NT2/D1 (cell line): ENCODE results near the gene PLEKHG4B.

ENCODE experiments used
- DNase-seq: peaks from one replicate; pipeline ENCODE4 v3.0.0-alpha.2; 2011; ENCODE audit warnings: low read depth, low spot score
- H3K27me3 ChIP-seq: 2 replicates; pipeline ENCODE4 v1.6.0; 2011; ENCODE audit warnings: mild to moderate bottlenecking; ENCODE audit not compliant: insufficient read length, insufficient read depth
- H3K36me3 ChIP-seq: 2 replicates; pipeline ENCODE4 v1.6.1; 2011; ENCODE audit warnings: mild to moderate bottlenecking, low read length, mixed read lengths; ENCODE audit not compliant: insufficient read depth, insufficient read length
- H3K4me1 ChIP-seq: 2 replicates; pipeline ENCODE4 v1.5.1; 2011; ENCODE audit not compliant: insufficient read depth, insufficient read length
- H3K4me3 ChIP-seq: 2 replicates; pipeline ENCODE4 v1.5.1; 2011; ENCODE audit warnings: low read depth; ENCODE audit not compliant: insufficient read length
- H3K9ac ChIP-seq: 2 replicates; pipeline ENCODE4 v1.6.0; 2011; ENCODE audit warnings: low read depth; ENCODE audit not compliant: insufficient read length
- H3K9me3 ChIP-seq: 2 replicates; pipeline ENCODE4 v1.5.1; 2011; ENCODE audit warnings: mild to moderate bottlenecking, low read length; ENCODE audit not compliant: insufficient read depth
- SUZ12 ChIP-seq: IDR thresholded peaks from 2 replicates; pipeline ENCODE4 v1.6.1; 2011; ENCODE audit not compliant: insufficient read length, insufficient read depth; ENCODE audit errors: extremely low read depth
- YY1 ChIP-seq: IDR thresholded peaks from 2 replicates; pipeline ENCODE4 v1.6.1; 2011; ENCODE audit not compliant: insufficient read length, insufficient read depth
- ZNF274 ChIP-seq: IDR thresholded peaks from 2 replicates; pipeline ENCODE4 v1.6.1; 2011; ENCODE audit warnings: mild to moderate bottlenecking, low read depth, low read length

Gene PLEKHG4B

DNA sequence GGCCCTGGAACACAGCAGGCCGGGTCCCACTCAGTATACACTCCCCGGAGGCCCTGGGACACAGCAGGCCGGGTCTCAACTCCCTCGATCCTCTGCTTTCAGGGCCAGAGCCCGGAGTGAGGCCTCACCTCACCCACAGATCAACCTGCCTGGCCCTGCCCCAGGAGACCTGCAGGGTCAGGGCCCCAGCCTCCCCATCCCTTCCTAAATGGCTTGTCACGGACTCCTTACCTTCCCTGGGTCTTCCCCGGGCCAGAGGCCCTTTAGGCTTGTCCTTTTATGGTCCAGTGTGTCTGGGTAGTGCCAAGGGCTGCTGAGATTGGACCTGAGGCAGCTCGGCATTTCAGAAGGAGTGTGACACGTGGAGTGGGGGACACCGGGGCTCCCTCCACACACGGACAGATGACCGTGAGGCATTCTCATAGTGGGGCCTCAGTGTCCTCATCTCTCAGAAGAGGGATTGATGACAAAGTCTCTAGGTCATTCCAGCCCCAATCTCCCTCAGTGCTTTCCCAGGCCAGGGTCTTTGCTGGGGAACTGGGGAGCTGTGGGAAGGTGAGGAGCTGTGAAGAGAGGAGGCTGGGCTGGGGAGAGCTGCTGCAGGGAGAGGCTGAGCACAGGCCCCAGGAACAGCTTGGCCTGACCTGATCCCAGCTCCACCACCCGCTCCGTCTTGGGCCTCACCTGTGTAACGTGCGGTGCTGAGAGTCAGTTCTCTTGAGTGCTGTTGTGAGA lies 18.0 kb upstream of the PLEKHG4B start:
- H3K4me3 ChIP-seq = no peak overlapping the region
- H3K4me1 ChIP-seq = peaks cover 8% of the 10 kb centered on the region
- no peaks in the 10 kb centered on the region for H3K9me3 ChIP-seq
- no peak for TF ChIP-seq SUZ12
- no peak for TF ChIP-seq ZNF274
- no peak for TF ChIP-seq YY1
- H3K27me3 ChIP-seq = no peaks in the 10 kb centered on the region
- DNase-seq = no peak
- H3K9ac ChIP-seq = no peak overlapping the region
- no peaks in the 10 kb centered on the region for H3K36me3 ChIP-seq

DNA sequence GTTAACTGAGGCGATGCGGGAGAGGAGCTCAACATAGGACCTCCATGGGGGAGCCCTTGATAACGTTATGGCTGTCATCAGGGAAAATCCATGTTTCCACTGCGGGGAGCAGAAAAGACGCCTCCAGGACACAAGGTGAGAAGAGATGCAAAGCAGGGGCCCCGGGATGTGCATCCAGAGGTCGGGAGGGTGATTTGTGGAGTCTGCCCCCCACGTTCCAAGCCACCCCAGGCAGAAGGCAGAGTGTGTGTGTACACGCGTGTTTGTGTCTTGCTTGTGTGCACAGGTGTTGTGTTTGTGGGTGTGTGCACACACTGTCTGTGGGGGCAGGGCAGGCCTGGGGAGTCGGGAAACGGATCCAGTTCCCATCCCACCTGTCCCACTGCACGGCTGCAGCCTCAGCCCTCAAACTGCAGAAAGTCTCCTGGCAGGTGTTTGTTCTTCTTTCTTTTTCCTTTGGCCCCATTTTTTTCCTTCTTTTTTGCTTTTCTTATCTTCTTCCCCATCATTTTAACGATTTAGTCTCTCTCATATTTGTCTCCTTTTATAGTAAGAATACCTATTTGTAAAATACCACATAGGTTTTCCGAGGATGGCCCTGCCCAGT lies 17.4 kb upstream of the PLEKHG4B start:
- Histone ChIP-seq H3K36me3 (no peaks in the 10 kb centered on the region), H3K9ac (no peak overlapping the region), H3K27me3 (no peaks in the 10 kb centered on the region), H3K9me3 (no peaks in the 10 kb centered on the region), H3K4me3 (no peak overlapping the region), H3K4me1 (peaks cover 8% of the 10 kb centered on the region)
- no peak for DNase-seq
- TF ChIP-seq ZNF274 = no peak
- TF ChIP-seq SUZ12 = no peak
- no peak for TF ChIP-seq YY1

DNA sequence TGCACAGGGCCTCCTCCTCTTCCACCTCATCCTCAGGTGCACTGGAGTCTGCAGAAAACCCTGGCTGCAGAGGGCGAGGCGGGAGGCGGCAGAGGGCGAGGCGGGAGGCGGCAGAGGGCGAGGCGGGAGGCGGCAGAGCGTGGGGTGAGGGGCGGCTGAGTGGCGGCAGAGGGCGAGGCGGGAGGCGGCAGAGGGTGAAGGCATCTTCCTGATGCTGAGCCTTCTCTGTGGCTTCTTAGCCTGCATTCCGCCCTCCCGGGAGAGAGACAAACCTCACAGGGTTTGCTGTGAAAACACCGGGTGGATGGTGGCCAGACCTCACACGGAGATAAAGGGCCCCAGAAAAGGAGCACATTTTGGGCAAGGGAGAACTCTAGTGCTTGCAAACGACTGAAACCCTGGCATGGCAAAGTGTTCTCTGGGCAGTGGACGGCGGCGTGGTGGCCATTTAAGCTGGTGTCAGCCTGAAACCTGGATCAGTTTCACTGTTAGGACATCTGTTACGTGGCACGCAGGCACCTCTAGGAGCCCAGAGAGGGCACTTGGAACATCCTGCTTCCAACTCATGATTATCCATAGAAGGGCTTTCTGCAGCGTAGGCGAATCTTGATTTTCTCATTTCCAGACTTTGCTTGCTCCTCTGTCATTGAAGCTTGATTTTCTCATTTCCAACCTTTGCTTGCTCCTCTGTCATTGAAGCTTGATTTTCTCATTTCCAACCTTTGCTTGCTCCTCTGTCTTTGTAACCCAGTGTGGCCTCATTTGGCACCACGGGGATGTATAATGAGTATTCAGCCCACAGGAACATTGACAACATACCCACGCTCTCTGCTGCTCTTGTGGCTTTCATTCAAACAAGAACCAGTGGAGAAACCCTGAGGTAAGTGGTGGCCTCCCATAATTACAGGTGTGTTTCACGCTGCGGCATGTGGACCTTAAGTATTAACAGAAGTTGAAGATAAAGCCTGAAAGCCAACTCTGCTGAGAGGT lies 16.3 kb upstream of the PLEKHG4B start:
- H3K9ac ChIP-seq = peak overlapping the region; percentile 10
- H3K4me3 ChIP-seq = no peak overlapping the region
- peaks cover 8% of the 10 kb centered on the region for H3K4me1 ChIP-seq
- DNase-seq = no peak
- no peak for TF ChIP-seq YY1
- TF ChIP-seq ZNF274 = no peak
- TF ChIP-seq SUZ12 = no peak
- no peaks in the 10 kb centered on the region for H3K27me3 ChIP-seq
- no peaks in the 10 kb centered on the region for H3K36me3 ChIP-seq
- H3K9me3 ChIP-seq = no peaks in the 10 kb centered on the region

DNA sequence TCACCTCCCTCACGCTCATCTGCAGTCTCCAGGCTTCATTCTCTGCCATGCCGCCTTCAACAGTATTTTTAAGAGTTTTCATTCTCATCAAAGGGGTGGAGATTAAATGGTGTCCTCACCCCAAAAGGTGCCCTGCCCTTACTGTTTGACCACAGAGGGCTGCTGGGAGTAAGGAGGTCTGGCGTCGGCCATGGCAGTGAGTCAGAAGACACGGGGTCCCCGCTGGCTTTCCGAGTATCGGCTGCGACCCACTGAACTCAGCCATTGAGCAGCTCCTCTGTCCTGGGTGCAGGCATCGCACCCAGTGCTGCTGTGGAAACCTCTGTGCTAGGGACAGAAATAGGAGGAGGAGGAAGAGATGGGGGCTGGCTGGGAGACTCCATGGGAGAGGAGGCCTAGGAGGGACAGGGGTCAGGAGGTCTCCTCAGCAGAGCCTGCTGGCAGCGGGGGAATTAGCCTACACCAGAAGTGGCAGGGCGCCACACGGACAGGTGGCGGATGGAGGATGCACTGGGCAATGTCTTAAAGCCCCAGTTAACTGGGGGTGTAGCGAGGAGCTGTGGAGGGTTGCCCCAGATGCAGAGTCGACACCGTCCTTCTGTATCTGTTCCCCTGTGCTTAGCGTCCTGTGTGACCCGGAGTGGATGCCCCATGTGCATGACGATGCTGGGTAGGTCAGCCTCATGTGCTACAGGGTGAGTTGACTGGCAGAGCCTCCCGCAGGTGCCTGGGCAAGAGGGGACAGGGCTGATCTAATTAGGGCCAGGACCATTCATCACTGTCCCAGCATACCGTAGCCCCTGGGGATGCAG lies 15.4 kb upstream of the PLEKHG4B start:
- DNase-seq = no peak
- peaks cover 14% of the 10 kb centered on the region for H3K4me1 ChIP-seq
- H3K27me3 ChIP-seq = no peaks in the 10 kb centered on the region
- TF ChIP-seq SUZ12 = no peak
- no peak for TF ChIP-seq ZNF274
- TF ChIP-seq YY1 = no peak
- H3K36me3 ChIP-seq = no peaks in the 10 kb centered on the region
- H3K9ac ChIP-seq = no peak overlapping the region
- H3K9me3 ChIP-seq = no peaks in the 10 kb centered on the region
- no peak overlapping the region for H3K4me3 ChIP-seq

DNA sequence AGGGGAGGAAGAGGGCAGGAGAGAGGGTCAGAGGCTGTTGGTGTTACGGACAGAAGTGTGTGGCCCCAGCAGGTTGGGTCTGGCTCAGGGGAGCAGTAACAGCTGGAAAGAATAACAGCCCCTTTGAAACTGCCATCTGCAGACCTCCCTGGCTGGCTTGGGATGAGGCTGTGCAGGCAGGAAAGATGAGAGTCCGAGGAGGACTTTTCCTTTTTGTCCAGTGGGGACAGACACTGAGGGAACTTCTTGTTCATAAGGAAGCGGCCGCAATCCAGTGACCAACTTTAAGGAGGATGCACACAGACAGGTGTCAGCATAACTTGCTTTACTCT lies 14.8 kb upstream of the PLEKHG4B start:
- Histone ChIP-seq H3K36me3 (no peaks in the 10 kb centered on the region), H3K4me3 (no peak overlapping the region), H3K27me3 (no peaks in the 10 kb centered on the region), H3K9me3 (no peaks in the 10 kb centered on the region), H3K4me1 (peaks cover 17% of the 10 kb centered on the region), H3K9ac (no peak overlapping the region)
- TF ChIP-seq SUZ12 = no peak
- no peak for TF ChIP-seq YY1
- TF ChIP-seq ZNF274 = no peak
- DNase-seq = no peak

DNA sequence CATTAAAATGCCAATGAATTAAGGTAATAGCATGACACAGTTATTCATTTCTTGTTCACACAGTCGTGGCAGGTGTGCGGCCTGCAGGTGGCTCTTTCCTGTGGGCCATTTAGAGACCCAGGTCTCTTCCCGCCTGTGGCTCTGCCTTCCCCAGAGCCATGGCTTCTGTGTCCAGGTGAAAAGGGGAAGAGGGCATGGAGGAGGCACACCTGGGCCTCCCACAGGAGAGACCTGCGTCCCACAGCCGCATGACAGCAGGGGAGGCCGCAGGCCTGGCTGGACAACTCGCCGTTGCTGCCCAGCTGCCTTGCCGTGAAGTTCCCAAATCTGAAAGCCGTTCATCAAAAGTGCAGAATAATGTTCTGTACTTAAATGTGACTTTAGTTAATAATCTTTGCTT lies 14.4 kb upstream of the PLEKHG4B start:
- Histone ChIP-seq H3K4me3 (no peak overlapping the region), H3K4me1 (peaks cover 17% of the 10 kb centered on the region), H3K27me3 (no peaks in the 10 kb centered on the region), H3K36me3 (no peaks in the 10 kb centered on the region), H3K9ac (no peak overlapping the region), H3K9me3 (no peaks in the 10 kb centered on the region)
- DNase-seq = no peak
- TF ChIP-seq YY1 (no peak), SUZ12 (no peak), ZNF274 (no peak)
